HG03565 (cell line): ENCODE results near the gene FAM3A.
"Not testable (repeated sequence)": the region's sequence is repeated elsewhere in the genome, so short reads cannot be mapped to it uniquely, and the experiment has no call there.

ENCODE experiments used
- ATAC-seq: cut with Tn5 transposase; IDR thresholded peaks from one replicate; pipeline ENCODE4 v1.9.1; 2021; ENCODE audit warnings: mild to moderate bottlenecking, moderate library complexity; ENCODE audit not compliant: unreplicated experiment

Gene FAM3A

GRCh38 chrX:154506483-154507332, 9.3 kb downstream of the FAM3A start:
- no peak for ATAC-seq

GRCh38 chrX:154505734-154506133, 10.3 kb downstream of the FAM3A start:
- no peak for ATAC-seq

GRCh38 chrX:154502989-154503388, 13.0 kb downstream of the FAM3A start:
- no peak for ATAC-seq

DNA sequence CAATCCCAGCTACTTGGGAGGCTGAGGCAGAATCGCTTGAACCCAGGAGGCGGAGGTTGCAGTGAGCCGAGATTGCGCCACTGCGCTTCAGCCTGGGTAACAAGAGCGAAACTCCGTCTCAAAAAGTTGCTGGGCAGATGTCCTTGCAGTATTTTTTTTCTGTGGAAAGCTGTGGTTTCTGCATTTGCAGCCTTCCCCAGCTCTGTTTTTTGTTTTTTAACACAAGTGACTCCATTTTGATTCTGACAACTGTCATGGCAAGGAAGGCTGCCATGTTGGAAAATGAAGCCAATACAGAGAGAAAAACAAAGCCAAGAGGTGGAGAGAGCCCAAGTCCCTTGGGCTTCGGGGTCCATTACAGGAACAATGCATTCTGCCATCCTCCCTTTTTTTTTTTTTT, 13.9 kb downstream of the FAM3A start:
- no peak for ATAC-seq

DNA sequence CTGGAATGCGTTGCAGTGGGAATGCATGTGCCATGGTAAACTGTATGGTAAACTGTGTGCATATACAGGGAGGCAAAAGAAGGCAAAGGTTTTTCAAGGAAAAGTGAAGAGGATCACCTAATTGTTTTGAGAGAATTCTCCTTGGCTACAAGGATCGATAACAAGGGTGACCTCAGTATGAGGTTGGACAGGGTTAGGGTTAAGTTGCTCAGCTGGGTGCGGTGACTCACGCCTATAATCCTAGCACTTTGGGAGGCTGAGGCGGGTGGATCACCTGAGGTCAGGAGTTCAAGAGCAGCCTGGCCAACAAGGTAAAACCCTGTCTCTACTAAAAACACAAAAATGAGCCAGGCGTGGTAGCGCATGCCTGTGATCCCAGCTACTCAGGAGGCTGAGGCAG, 14.6 kb downstream of the FAM3A start:
- not testable (repeated sequence) for ATAC-seq

DNA sequence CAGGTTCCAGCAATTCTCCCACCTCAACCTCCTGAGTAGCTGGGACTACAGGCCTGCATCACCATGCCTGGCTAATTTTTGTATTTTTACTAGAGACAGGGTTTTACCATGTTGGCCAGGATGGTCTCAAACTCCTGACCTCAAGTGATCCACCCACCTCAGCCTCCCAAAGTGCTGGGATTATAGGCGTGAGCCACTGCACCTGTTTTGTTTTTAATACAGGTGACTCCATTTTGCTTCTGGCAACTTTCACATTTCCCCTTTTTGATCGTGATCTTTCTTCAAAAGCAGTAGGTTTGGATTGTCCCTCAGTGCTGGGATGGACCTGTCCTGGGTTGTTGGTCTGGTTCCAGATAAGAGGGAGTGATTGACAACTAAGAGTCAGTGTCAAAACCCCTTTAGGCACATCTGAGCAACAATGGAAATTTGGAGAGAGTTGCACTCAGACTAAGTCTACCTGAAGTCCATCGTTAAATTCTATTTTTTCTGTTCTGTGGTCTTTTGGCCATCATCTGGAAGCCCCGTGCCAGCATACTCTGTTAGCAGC, 19.4 kb downstream of the FAM3A start:
- not testable (repeated sequence) for ATAC-seq

GRCh38 chrX:154495472-154495922, 20.5 kb downstream of the FAM3A start:
- no peak for ATAC-seq

DNA sequence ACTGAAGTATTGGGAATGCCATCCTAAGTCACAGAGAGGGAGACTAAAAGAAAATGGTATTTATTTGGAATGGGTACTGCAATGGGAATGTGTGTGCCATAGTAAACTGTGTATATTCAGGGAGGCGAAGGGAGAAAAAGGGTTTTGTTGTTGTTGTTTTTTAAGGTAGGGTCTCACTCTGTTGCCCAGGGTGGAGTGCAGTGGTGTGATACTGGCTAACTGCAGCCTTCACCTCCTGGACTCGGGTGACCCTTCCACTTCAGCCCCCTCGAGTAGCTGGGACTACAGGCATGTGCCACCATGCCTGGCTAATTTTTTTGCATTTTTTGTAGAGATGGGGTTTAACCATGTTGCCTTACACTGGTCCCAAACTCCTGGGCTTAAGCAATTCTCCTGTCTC, 21.3 kb downstream of the FAM3A start:
- ATAC-seq = no peak

- ATAC-seq = peak; percentile 75
These were observed 25.5 kb downstream of the FAM3A start, which contains the start of gene SLC10A3 for GRCh38 chrX:154490414-154491083. TSS of gene SLC10A3 (minus strand) at chrX:154490629. CDS start at chrX:154488940, 1,689 bp downstream.

GRCh38 chrX:154490021-154490413, 26.0 kb downstream of the FAM3A start:
- ATAC-seq = peak; percentile 9

DNA sequence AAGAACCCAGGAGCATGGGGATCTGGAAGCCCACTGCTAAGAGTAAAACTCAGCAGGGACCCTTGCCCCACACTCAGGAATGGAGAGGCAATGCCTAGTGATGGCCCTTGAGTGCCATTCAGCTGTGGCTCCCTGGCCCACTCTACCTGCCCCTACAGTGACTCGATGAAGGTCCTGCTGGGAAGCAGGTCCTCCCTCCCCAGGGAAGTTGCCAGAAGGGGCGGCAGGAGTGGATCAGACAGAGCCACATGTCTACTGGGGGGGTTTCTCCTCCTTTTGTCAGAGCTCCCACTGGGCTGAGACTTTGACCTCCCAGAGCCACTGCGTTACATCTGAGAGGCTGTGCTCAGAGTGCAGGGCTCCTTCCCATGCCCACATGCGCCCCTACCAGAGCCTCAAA, 26.9 kb downstream of the FAM3A start:
- no peak for ATAC-seq

- ATAC-seq = no peak
These were observed 27.5 kb downstream of the FAM3A start for GRCh38 chrX:154488336-154489075.

- no peak for ATAC-seq
These were observed 28.3 kb downstream of the FAM3A start for GRCh38 chrX:154487518-154488290.

DNA sequence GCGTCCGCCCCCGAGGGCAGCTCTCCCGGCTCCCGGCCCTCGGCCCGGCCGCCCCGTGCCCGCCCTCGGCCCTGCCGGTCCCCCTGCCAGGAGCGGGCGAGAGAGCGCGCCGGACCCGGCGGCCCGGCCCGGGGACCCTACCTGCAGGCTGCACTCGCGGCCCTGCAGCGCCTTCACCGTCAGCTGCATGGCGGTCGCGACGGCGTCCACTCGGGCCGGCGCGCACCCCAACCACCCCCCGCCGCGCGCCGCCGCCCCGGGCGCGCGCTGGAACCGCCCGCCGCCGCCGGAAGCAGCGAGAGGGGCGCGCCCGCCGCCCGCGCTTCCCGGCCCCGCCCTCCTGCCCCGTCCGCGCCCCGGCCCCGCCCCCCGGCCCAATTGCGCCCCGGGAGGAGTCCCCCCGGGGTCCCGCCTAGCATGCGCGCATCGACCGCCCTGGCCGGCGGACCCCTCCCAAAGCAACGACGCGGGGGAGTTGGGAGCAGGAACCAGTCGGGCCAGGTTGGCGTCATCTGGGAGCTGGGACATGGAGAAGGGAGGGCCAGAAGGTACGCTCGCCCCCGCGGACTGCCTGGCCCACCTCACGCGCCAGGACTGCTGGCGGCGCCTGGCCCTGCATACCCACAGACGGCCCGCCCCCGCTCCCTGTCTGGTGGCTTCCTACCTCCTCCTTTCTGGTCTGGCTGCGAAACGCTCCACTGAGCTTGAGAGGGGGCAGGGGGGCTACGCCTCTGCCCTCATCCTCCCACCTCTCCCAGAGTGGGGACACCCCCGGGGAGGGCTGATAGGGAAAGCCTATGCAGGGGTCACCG, 29.4 kb downstream of the FAM3A start, which contains the start of gene UBL4A:
UBL4A (minus strand) TSS at position 220 of the 812 bp plus-strand sequence; CDS start at position 189, 31 bp downstream.
- no peak for ATAC-seq

GRCh38 chrX:154486052-154486395, 30.0 kb downstream of the FAM3A start:
- no peak for ATAC-seq

- ATAC-seq = no peak
These were observed 30.6 kb downstream of the FAM3A start for GRCh38 chrX:154485150-154486051.

GRCh38 chrX:154484255-154485149, 31.5 kb downstream of the FAM3A start:
- no peak for ATAC-seq
